ENCODE measurements around the gene BEST4. TPM values are rescaled to one million over a fixed set of nuclear protein-coding genes. Genes with fewer than 3 reads are reported as not detected.

BEST4 gene
- total and polyA plus RNA-seq, 2 of the 13 experiments (the other 11 are each of a cell fraction or from before 2014, with no cell fraction given): 0.77 to 1.4 TPM

DNA sequence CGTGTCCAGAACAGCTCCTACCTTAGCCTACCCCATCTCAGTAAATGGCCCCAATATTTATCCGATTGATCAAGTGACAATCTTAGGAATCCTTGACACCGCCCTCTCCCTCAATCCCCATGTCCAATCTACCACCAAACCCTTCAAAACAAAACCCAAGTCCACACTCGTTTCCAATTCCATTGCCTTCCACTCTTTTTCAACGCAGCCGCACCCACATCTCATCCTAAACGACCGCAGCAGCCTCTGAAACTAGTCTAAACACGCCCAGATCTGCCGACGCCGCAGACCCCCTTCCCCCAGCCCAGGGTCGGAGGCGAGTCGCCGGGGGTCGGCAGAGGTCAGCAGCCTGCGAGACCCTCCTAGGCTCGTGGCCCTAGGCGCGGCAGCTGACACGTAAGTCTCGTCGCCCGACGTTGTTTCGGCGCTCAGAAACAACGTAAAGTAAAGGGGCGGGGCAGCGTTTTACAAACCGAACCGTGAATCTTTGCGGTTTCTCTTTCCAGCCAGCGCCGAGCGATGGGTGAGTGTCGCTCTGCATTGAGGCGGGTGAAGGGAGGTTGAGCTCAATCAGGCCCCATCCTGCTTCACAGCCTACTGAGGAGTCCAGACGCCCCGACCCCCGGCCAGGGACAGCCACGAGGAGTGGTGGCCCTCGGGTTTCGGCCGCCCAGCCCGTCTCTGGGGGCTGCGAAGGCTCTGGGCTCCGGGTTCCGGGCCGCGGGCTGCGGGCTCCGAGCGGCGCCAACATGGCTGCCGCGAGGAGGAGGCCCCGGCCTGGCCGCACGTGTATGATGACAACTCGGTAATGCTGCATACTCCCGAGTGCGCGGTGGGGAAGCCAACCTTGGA, 12.7 kb downstream of the BEST4 start, which contains the start of gene RPS8 (continued):
- TF ChIP-seq E2F5 (CRISPR knock-in tag; conservative IDR thresholded peaks at IDR 0.05): no peak; the same call in 1 of the 2 replicates
- TF ChIP-seq JUN (CRISPR knock-in tag; IDR thresholded peaks at IDR 0.05): peak; percentile 57; the same call in 1 of the 2 replicates
- TF ChIP-seq PTBP1 (IDR thresholded peaks at IDR 0.05; ENCODE audit: low read depth, low read length, poor library complexity, severe bottlenecking): peak; percentile 66
- peak; percentile 77 for TF ChIP-seq MIXL1 (CRISPR knock-in tag; IDR thresholded peaks at IDR 0.05)
- TF ChIP-seq NR1H2 (CRISPR knock-in tag; IDR thresholded peaks at IDR 0.05; ENCODE audit: borderline replicate concordance, low read depth): 0 out of 2 replicates have a peak, but pooled peaks have one; percentile 31
- TF ChIP-seq MEIS1 (CRISPR knock-in tag; IDR thresholded peaks at IDR 0.05; ENCODE audit: borderline replicate concordance): peak; percentile 90
- TF ChIP-seq TAF15 (IDR thresholded peaks at IDR 0.05; ENCODE audit: low read depth, low read length, poor library complexity, severe bottlenecking): peak; percentile 37
- no peak for TF ChIP-seq ZNF468 (CRISPR knock-in tag; IDR thresholded peaks at IDR 0.05)
- no peak for TF ChIP-seq ZBTB1 (CRISPR knock-in tag; IDR thresholded peaks at IDR 0.05; ENCODE audit: borderline replicate concordance)
- no peak; the same call in none of the 2 replicates for TF ChIP-seq REPIN1 (CRISPR knock-in tag; IDR thresholded peaks at IDR 0.05; ENCODE audit: borderline replicate concordance, low read depth)
- peak in 1 of 2 experiments; percentile 93; a peak in 1 of 4 replicates for TF ChIP-seq KLF16 (CRISPR knock-in tag; IDR thresholded peaks at IDR 0.05)
- peak; percentile 92 for TF ChIP-seq ARID4A (CRISPR knock-in tag; IDR thresholded peaks at IDR 0.05; ENCODE audit: borderline replicate concordance)
- TF ChIP-seq TFDP1 (CRISPR knock-in tag; IDR thresholded peaks at IDR 0.05; ENCODE audit: borderline replicate concordance): peak; percentile 49; the same call in 1 of the 2 replicates
- TF ChIP-seq TEAD2 (CRISPR knock-in tag; IDR thresholded peaks at IDR 0.05): no peak
- TF ChIP-seq MBNL3 (CRISPR knock-in tag; conservative IDR thresholded peaks at IDR 0.05): no peak
- 0 out of 2 replicates have a peak, but pooled peaks have one; percentile 16 for TF ChIP-seq ZNF740 (CRISPR knock-in tag; IDR thresholded peaks at IDR 0.05)
- no peak for TF ChIP-seq FOXO4 (CRISPR knock-in tag; conservative IDR thresholded peaks at IDR 0.05)
- TF ChIP-seq ZNF264 (CRISPR knock-in tag; IDR thresholded peaks at IDR 0.05): peak; percentile 72; the same call in 1 of the 2 replicates
- TF ChIP-seq POLR2AphosphoS5 (IDR thresholded peaks at IDR 0.05; ENCODE audit: low read depth, low read length): peak; percentile 99
- no peak for TF ChIP-seq RFX3 (CRISPR knock-in tag; IDR thresholded peaks at IDR 0.05)
- peak; percentile 78; the same call in 1 of the 2 replicates for TF ChIP-seq ZNF782 (CRISPR knock-in tag; IDR thresholded peaks at IDR 0.05; ENCODE audit: borderline replicate concordance)

All from HepG2 (cell line).